ENCODE data around the gene LZTFL1.

Gene LZTFL1

DNA sequence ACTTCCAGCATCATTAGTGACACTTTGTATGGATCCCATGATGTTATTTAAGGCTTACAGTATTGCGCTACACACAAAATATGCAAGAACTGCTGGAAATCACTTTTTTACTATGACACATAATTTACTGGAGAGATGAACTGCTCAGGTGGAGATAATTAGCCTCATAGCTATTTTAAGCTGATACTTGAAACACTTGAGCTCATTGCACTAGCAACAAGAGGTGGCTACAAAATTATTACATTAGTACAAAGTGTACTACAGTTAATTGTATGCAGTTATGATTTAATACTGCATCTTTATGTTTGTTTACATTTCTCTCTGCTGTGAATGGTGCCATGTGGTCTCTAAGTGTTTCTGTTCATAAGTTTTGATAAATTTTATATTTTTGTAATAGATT lies 6.5 kb upstream of the LZTFL1 start:
- ATAC-seq, result no peak
- TF ChIP-seq ZC3H10 (CRISPR knock-in tag; IDR thresholded peaks at IDR 0.05), result no peak
- TF ChIP-seq ESRRG (CRISPR knock-in tag; IDR thresholded peaks at IDR 0.05), result no peak
- no peak for TF ChIP-seq ZNF565 (CRISPR knock-in tag; conservative IDR thresholded peaks at IDR 0.05; ENCODE audit: low read depth)
- TF ChIP-seq ZFP30 (CRISPR knock-in tag; IDR thresholded peaks at IDR 0.05), result no peak
- TF ChIP-seq, protein P1, sequence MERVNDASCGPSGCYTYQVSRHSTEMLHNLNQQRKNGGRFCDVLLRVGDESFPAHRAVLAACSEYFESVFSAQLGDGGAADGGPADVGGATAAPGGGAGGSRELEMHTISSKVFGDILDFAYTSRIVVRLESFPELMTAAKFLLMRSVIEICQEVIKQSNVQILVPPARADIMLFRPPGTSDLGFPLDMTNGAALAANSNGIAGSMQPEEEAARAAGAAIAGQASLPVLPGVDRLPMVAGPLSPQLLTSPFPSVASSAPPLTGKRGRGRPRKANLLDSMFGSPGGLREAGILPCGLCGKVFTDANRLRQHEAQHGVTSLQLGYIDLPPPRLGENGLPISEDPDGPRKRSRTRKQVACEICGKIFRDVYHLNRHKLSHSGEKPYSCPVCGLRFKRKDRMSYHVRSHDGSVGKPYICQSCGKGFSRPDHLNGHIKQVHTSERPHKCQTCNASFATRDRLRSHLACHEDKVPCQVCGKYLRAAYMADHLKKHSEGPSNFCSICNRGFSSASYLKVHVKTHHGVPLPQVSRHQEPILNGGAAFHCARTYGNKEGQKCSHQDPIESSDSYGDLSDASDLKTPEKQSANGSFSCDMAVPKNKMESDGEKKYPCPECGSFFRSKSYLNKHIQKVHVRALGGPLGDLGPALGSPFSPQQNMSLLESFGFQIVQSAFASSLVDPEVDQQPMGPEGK (CRISPR knock-in tag; IDR thresholded peaks at IDR 0.05; ENCODE audit: borderline replicate concordance), result no peak
- TF ChIP-seq, protein P2, sequence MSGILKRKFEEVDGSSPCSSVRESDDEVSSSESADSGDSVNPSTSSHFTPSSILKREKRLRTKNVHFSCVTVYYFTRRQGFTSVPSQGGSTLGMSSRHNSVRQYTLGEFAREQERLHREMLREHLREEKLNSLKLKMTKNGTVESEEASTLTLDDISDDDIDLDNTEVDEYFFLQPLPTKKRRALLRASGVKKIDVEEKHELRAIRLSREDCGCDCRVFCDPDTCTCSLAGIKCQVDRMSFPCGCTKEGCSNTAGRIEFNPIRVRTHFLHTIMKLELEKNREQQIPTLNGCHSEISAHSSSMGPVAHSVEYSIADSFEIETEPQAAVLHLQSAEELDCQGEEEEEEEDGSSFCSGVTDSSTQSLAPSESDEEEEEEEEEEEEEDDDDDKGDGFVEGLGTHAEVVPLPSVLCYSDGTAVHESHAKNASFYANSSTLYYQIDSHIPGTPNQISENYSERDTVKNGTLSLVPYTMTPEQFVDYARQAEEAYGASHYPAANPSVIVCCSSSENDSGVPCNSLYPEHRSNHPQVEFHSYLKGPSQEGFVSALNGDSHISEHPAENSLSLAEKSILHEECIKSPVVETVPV (CRISPR knock-in tag; IDR thresholded peaks at IDR 0.05), result no peak
- TF ChIP-seq, protein P3, sequence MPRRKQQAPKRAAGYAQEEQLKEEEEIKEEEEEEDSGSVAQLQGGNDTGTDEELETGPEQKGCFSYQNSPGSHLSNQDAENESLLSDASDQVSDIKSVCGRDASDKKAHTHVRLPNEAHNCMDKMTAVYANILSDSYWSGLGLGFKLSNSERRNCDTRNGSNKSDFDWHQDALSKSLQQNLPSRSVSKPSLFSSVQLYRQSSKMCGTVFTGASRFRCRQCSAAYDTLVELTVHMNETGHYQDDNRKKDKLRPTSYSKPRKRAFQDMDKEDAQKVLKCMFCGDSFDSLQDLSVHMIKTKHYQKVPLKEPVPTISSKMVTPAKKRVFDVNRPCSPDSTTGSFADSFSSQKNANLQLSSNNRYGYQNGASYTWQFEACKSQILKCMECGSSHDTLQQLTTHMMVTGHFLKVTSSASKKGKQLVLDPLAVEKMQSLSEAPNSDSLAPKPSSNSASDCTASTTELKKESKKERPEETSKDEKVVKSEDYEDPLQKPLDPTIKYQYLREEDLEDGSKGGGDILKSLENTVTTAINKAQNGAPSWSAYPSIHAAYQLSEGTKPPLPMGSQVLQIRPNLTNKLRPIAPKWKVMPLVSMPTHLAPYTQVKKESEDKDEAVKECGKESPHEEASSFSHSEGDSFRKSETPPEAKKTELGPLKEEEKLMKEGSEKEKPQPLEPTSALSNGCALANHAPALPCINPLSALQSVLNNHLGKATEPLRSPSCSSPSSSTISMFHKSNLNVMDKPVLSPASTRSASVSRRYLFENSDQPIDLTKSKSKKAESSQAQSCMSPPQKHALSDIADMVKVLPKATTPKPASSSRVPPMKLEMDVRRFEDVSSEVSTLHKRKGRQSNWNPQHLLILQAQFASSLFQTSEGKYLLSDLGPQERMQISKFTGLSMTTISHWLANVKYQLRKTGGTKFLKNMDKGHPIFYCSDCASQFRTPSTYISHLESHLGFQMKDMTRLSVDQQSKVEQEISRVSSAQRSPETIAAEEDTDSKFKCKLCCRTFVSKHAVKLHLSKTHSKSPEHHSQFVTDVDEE (CRISPR knock-in tag; IDR thresholded peaks at IDR 0.05), result no peak
- no peak for TF ChIP-seq ZNF70 (CRISPR knock-in tag; IDR thresholded peaks at IDR 0.05)
- no peak for TF ChIP-seq OSR1 (CRISPR knock-in tag; IDR thresholded peaks at IDR 0.05)
- TF ChIP-seq BACH2 (CRISPR knock-in tag; IDR thresholded peaks at IDR 0.05; ENCODE audit: borderline replicate concordance), result no peak
- no peak for TF ChIP-seq TCF4 (CRISPR knock-in tag; IDR thresholded peaks at IDR 0.05; ENCODE audit: borderline replicate concordance)
- TF ChIP-seq CSDC2 (CRISPR knock-in tag; IDR thresholded peaks at IDR 0.05), result no peak
- no peak for TF ChIP-seq ISL1 (CRISPR knock-in tag; IDR thresholded peaks at IDR 0.05)
- no peak for TF ChIP-seq ZNF8 (CRISPR knock-in tag; IDR thresholded peaks at IDR 0.05)
- no peak for TF ChIP-seq PPARA (CRISPR knock-in tag; IDR thresholded peaks at IDR 0.05; ENCODE audit: borderline replicate concordance)
- TF ChIP-seq RARB (CRISPR knock-in tag; IDR thresholded peaks at IDR 0.05), result no peak
- TF ChIP-seq SNAI2 (CRISPR knock-in tag; IDR thresholded peaks at IDR 0.05), result no peak
- TF ChIP-seq GLIS3 (CRISPR knock-in tag; IDR thresholded peaks at IDR 0.05), result no peak
- TF ChIP-seq ARNTL (CRISPR knock-in tag; IDR thresholded peaks at IDR 0.05; ENCODE audit: borderline replicate concordance, low read depth), result no peak

DNA sequence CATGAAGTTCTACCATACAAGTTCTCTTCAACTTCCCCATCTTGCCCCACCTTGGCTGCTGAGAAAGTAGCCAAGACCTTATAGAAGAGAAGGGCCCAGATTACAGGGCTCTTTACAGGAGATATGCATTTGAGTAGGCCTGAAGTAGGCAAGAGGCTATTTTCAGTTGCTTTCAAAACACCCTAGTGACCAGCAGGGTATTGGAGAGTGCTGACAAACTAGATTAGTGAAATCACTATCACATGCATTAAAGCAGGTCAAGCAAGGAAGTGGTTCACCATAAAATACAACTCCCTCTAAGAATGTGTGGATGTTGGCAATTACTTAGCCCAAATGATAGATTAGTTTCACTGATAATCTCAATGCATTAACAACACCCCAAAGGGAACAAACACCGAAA lies 2.7 kb upstream of the LZTFL1 start:
- no peak for TF ChIP-seq TOX (CRISPR knock-in tag; IDR thresholded peaks at IDR 0.05; ENCODE audit: borderline replicate concordance)
- TF ChIP-seq ESRRG (CRISPR knock-in tag; IDR thresholded peaks at IDR 0.05), result no peak
- no peak for TF ChIP-seq ISL1 (CRISPR knock-in tag; IDR thresholded peaks at IDR 0.05)
- TF ChIP-seq, protein P4, sequence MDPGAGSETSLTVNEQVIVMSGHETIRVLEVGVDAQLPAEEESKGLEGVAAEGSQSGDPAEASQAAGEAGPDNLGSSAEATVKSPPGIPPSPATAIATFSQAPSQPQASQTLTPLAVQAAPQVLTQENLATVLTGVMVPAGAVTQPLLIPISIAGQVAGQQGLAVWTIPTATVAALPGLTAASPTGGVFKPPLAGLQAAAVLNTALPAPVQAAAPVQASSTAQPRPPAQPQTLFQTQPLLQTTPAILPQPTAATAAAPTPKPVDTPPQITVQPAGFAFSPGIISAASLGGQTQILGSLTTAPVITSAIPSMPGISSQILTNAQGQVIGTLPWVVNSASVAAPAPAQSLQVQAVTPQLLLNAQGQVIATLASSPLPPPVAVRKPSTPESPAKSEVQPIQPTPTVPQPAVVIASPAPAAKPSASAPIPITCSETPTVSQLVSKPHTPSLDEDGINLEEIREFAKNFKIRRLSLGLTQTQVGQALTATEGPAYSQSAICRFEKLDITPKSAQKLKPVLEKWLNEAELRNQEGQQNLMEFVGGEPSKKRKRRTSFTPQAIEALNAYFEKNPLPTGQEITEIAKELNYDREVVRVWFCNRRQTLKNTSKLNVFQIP (CRISPR knock-in tag; IDR thresholded peaks at IDR 0.05; ENCODE audit: borderline replicate concordance, low read depth), result no peak
- TF ChIP-seq, protein P3 (CRISPR knock-in tag; IDR thresholded peaks at IDR 0.05), result no peak
- no peak for TF ChIP-seq ZNF70 (CRISPR knock-in tag; IDR thresholded peaks at IDR 0.05)
- TF ChIP-seq PPARA (CRISPR knock-in tag; IDR thresholded peaks at IDR 0.05; ENCODE audit: borderline replicate concordance), result no peak
- TF ChIP-seq OSR1 (CRISPR knock-in tag; IDR thresholded peaks at IDR 0.05), result no peak
- TF ChIP-seq RARB (CRISPR knock-in tag; IDR thresholded peaks at IDR 0.05), result no peak
- TF ChIP-seq ZNF565 (CRISPR knock-in tag; conservative IDR thresholded peaks at IDR 0.05; ENCODE audit: low read depth), result no peak
- no peak for ATAC-seq
